CD14-positive monocyte (primary cell): ENCODE results near the gene ZSCAN1. TPM values are rescaled to one million over a fixed set of nuclear protein-coding genes. Genes with fewer than 3 reads are reported as not detected.
A peak's percentile ranks its signal among the peaks of the same experiment; 100 is the strongest.

Source experiments
- DNase-seq, 3 donors: peaks; one replicate each; pipeline ENCODE4 v3.0.0-alpha.2; 2011 to 2022
- H2AFZ ChIP-seq: 2 replicates; pipeline ENCODE4 v1.6.0; 2012; ENCODE audit warnings: mild to moderate bottlenecking, low read depth, low read length, inconsistent platforms; ENCODE audit not compliant: insufficient read depth, poor library complexity, severe bottlenecking
- H3K27ac ChIP-seq, 2 donors: 1 replicate in 1 of 2; 2 replicates in 1 of 2; pipeline ENCODE4 v1.5.1; 2012 to 2013; ENCODE audit warnings: low read length in 2 of 2, control low read depth in 1 of 2, inconsistent platforms in 1 of 2, low read depth in 1 of 2, mild to moderate bottlenecking in 1 of 2
- H3K27me3 ChIP-seq, 2 donors: one replicate each; pipeline versions ENCODE4 v1.6.0 to v1.6.1; 2011 to 2013; ENCODE audit warnings: low read length in 2 of 2; ENCODE audit not compliant: control insufficient read depth in 2 of 2, insufficient read depth in 2 of 2
- H3K36me3 ChIP-seq, 2 donors: replicated peaks in 1 of 2; 1 replicate in 1 of 2; 2 replicates in 1 of 2; pipeline versions ENCODE4 v1.5.1 to v1.6.1; 2012 to 2013; ENCODE audit warnings: low read length in 2 of 2, control low read depth in 1 of 2, inconsistent platforms in 1 of 2, mild to moderate bottlenecking in 1 of 2; ENCODE audit not compliant: insufficient read depth in 2 of 2, control insufficient read depth in 1 of 2
- H3K4me1 ChIP-seq, 2 donors: 1 replicate in 1 of 2; 2 replicates in 1 of 2; pipeline versions ENCODE4 v1.5.1 to v1.6.1; 2012 to 2013; ENCODE audit warnings: low read length in 2 of 2, control low read depth in 1 of 2, inconsistent platforms in 1 of 2, mild to moderate bottlenecking in 1 of 2, moderate library complexity in 1 of 2; ENCODE audit not compliant: insufficient read depth in 2 of 2, control insufficient read depth in 1 of 2
- H3K4me2 ChIP-seq: replicated peaks from 2 replicates; pipeline ENCODE3; 2012; ENCODE audit warnings: low read length, moderate library complexity, mild to moderate bottlenecking; ENCODE audit not compliant: poor library complexity, severe bottlenecking; ENCODE audit errors: extremely low read depth
- H3K4me3 ChIP-seq, 3 experiments: fragments of 200-600 bp in 1 of 3; sonication (generic) in 1 of 3; replicated peaks in 1 of 3; 1 replicate in 2 of 3; 2 replicates in 1 of 3; pipeline ENCODE4 v1.5.1; 2011 to 2013; ENCODE audit warnings: low read length in 3 of 3, mild to moderate bottlenecking in 3 of 3, control low read depth in 2 of 3, low read depth in 2 of 3, inconsistent platforms in 1 of 3, moderate library complexity in 1 of 3
- H3K79me2 ChIP-seq: 2 replicates; pipeline ENCODE4 v1.6.0; 2012; ENCODE audit warnings: mild to moderate bottlenecking, control low read depth, inconsistent platforms, low read length, moderate library complexity; ENCODE audit not compliant: insufficient read depth
- H3K9ac ChIP-seq: 2 replicates; pipeline ENCODE4 v1.6.0; 2017; ENCODE audit warnings: low read length, mild to moderate bottlenecking; ENCODE audit not compliant: insufficient read depth, poor library complexity, severe bottlenecking
- H3K9me3 ChIP-seq, 2 donors: replicated peaks in 1 of 2; 1 replicate in 1 of 2; 2 replicates in 1 of 2; pipeline versions ENCODE4 v1.5.1 to v1.6.1; 2012 to 2013; ENCODE audit warnings: low read length in 2 of 2, control low read depth in 1 of 2; ENCODE audit not compliant: control insufficient read depth in 1 of 2, insufficient read depth in 1 of 2
- H4K20me1 ChIP-seq: 2 replicates; pipeline ENCODE4 v1.6.0; 2012; ENCODE audit warnings: mild to moderate bottlenecking, low read length, control low read depth, moderate library complexity; ENCODE audit not compliant: insufficient read depth
- H3K27ac Mint-ChIP-seq, 7 donors: one replicate each; pipeline ENCODE4 v1.8.0; 2020; ENCODE audit warnings: mild to moderate bottlenecking in 7 of 7, mixed read lengths in 7 of 7, moderate library complexity in 6 of 7, inconsistent platforms in 2 of 7
- H3K27me3 Mint-ChIP-seq, 3 donors: one replicate each; pipeline ENCODE4 v1.8.0; 2021 to 2022; ENCODE audit warnings: low read depth in 3 of 3, mild to moderate bottlenecking in 3 of 3, mixed read lengths in 3 of 3, moderate library complexity in 3 of 3, inconsistent platforms in 1 of 3
- H3K36me3 Mint-ChIP-seq, 2 donors: one replicate each; pipeline ENCODE4 v1.8.0; 2020; ENCODE audit warnings: mixed read lengths in 2 of 2, inconsistent platforms in 1 of 2, mild to moderate bottlenecking in 1 of 2
- H3K4me1 Mint-ChIP-seq: one replicate; pipeline ENCODE4 v1.8.0; 2020; ENCODE audit warnings: mild to moderate bottlenecking, mixed read lengths
- H3K4me3 Mint-ChIP-seq, 2 donors: one replicate each; pipeline ENCODE4 v1.8.0; 2020; ENCODE audit warnings: mild to moderate bottlenecking in 2 of 2, mixed read lengths in 2 of 2, moderate library complexity in 1 of 2
- H3K9me3 Mint-ChIP-seq, 7 donors: one replicate each; pipeline ENCODE4 v1.8.0; 2020 to 2022; ENCODE audit warnings: mixed read lengths in 7 of 7, mild to moderate bottlenecking in 6 of 7, moderate library complexity in 6 of 7, inconsistent platforms in 2 of 7
- CTCF ChIP-seq: fragments of 200-600 bp; IDR thresholded peaks from one replicate; pipeline ENCODE4 v1.8.0; 2022; ENCODE audit warnings: antibody characterized with exemption, mild to moderate bottlenecking
- WGBS: methylation state at CpG from one replicate; pipeline ENCODE4 v1.1.5; 2013; ENCODE audit warnings: missing lambda C conversion rate; ENCODE audit not compliant: insufficient coverage; 5-methylcytosine and 5-hydroxymethylcytosine counted together
- intact Hi-C, 2 donors: fragments of 100-400 bp; cut with micrococcal nuclease; formaldehyde crosslinking; loops; one replicate each; pipeline versions ENCODE4 v1.15.0 to v1.15.1; 2023
- polyA minus RNA-seq: library from RNA; depleted of rRNA, polyadenylated mRNA; stranded (reverse); fragments of >200 nt; gene quantifications from 2 replicates; pipeline ENCODE4 v1.2.3, GENCODE V29; 2012
- polyA plus RNA-seq, 3 donors: library from polyadenylated mRNA; depleted of rRNA in 1 of 3; unstranded in 2 of 3; stranded (reverse) in 1 of 3; fragments of 300-500 nt in 2 of 3; fragments of >200 nt in 1 of 3; fragmentation: Illumina TruSeq in 2 of 3; gene quantifications; 1 replicate in 2 of 3; 2 replicates in 1 of 3; pipeline ENCODE4 v1.2.3, GENCODE V29; 2012 to 2021
- total RNA-seq, 12 experiments: library from RNA in 1 of 12; stranded (reverse) in 1 of 12; fragments of 120-200 nt in 1 of 12; gene quantifications; one replicate each; pipeline ENCODE4 v1.2.4 and lab custom pipeline; 2013 to 2026; ENCODE audit warnings: mixed read lengths in 6 of 12, inconsistent platforms in 1 of 12

The ZSCAN1 gene
- total RNA-seq (2013) = not detected
- polyA plus RNA-seq (not detected), polyA minus RNA-seq (not detected in 2 replicates), total RNA-seq (lab: John Stamatoyannopoulos, UW) (0 to 0.15 (median 0) reads per million in 11 experiments)

- Histone ChIP-seq H3K4me1 (no peaks in the 10 kb centered on the region), H3K79me2 (no peaks in the 10 kb centered on the region), H3K27ac (no peak within 1 kb of the TSS), H3K36me3 (no peaks in the 10 kb centered on the region), H3K4me3 (peak within 1 kb of the TSS in 1 of 3 experiments; percentile 48), H3K9ac (no peak within 1 kb of the TSS), H2AFZ (no peak within 1 kb of the TSS), H3K4me2 (peak within 1 kb of the TSS; percentile 54), H3K27me3 (peaks cover 0 to 15% of the 10 kb centered on the region in 2 donors), H4K20me1 (no peaks in the 10 kb centered on the region), H3K9me3 (peaks cover 83 to 89% of the 10 kb centered on the region in 2 donors)
- intact Hi-C loops = no loop called here
- H3K36me3 Mint-ChIP-seq = peaks cover 0 to 2% of the 10 kb centered on the region in 2 donors
- H3K27ac Mint-ChIP-seq = peak within 1 kb of the TSS in 1 of 7 donors; percentile 3
- H3K4me1 Mint-ChIP-seq = peaks cover 2% of the 10 kb centered on the region
- H3K9me3 Mint-ChIP-seq = peaks cover 40 to 91% (median 82%) of the 10 kb centered on the region in 7 donors
- WGBS = 1% methylated on average over 90 of the region's 101 CpGs
- peaks cover 18 to 40% (median 32%) of the 10 kb centered on the region in 3 donors for H3K27me3 Mint-ChIP-seq
- peak; percentile 0 to 27 (median 25) for DNase-seq
- peak within 1 kb of the TSS in 1 of 2 donors; percentile 73 for H3K4me3 Mint-ChIP-seq
- no peak for TF ChIP-seq CTCF
Measured at GRCh38 chr19:58033741-58034476, at the start of gene ZSCAN1. Gene ZSCAN1 (plus strand): TSS chr19:58034025. CDS start chr19:58037837, 3,812 bp downstream.

- no peaks in the 10 kb centered on the region for H3K79me2 ChIP-seq
- Mint-ChIP-seq H3K27me3 (no peaks in the 10 kb centered on the region), H3K36me3 (peaks cover 43 to 51% of the 10 kb centered on the region in 2 donors), H3K27ac (no peak overlapping the region), H3K4me3 (no peak overlapping the region), H3K4me1 (no peaks in the 10 kb centered on the region), H3K9me3 (peaks cover 61 to 97% (median 92%) of the 10 kb centered on the region in 7 donors)
- no peak overlapping the region for H3K27ac ChIP-seq
- TF ChIP-seq CTCF = no peak
- peaks cover 91 to 95% of the 10 kb centered on the region in 2 donors for H3K9me3 ChIP-seq
- H3K9ac ChIP-seq = no peak overlapping the region
- no peak overlapping the region for H2AFZ ChIP-seq
- no peaks in the 10 kb centered on the region for H4K20me1 ChIP-seq
- intact Hi-C loops = no loop called here
- peak overlapping the region in 1 of 3 experiments; percentile 8 for H3K4me3 ChIP-seq
- H3K4me1 ChIP-seq = no peaks in the 10 kb centered on the region
- 40% methylated on average over 1 of the region's 1 CpG for WGBS
- H3K36me3 ChIP-seq = peaks cover 13 to 59% of the 10 kb centered on the region in 2 donors
- DNase-seq = no peak
- no peak overlapping the region for H3K4me2 ChIP-seq
- no peaks in the 10 kb centered on the region for H3K27me3 ChIP-seq
Measured at GRCh38 chr19:57992841-57993240, 41.0 kb upstream of the ZSCAN1 start.
